DMS 273 (cell line): ENCODE results near the gene NEU2.
"Not testable (repeated sequence)": the region's sequence is repeated elsewhere in the genome, so short reads cannot be mapped to it uniquely, and the experiment has no call there.

Experiments used
- DNase-seq: peaks from one replicate; lab custom pipeline; 2025; ENCODE audit not compliant: unreplicated experiment; lab: John Stamatoyannopoulos, UW

NEU2 gene

GRCh38 chr2:233034091-233034882 is 1.8 kb downstream of the NEU2 start:
- DNase-seq, result no peak

GRCh38 chr2:233035426-233036161 is 3.1 kb downstream of the NEU2 start:
- DNase-seq, result no peak

GRCh38 chr2:233036162-233036838 is 3.8 kb downstream of the NEU2 start:
- DNase-seq, result no peak

- DNase-seq, result no peak
Observed at GRCh38 chr2:233037078-233037477, 4.6 kb downstream of the NEU2 start.

GRCh38 chr2:233039212-233039845 is 6.9 kb downstream of the NEU2 start:
- DNase-seq, result no peak

- DNase-seq, result no peak
Observed at GRCh38 chr2:233039846-233040530, 7.5 kb downstream of the NEU2 start.

GRCh38 chr2:233040571-233040970 is 8.1 kb downstream of the NEU2 start:
- no peak for DNase-seq

GRCh38 chr2:233041722-233042323 is 9.4 kb downstream of the NEU2 start:
- DNase-seq, result no peak

- no peak for DNase-seq
Observed at GRCh38 chr2:233042549-233042948, 10.1 kb downstream of the NEU2 start.

- DNase-seq, result no peak
Observed at GRCh38 chr2:233044974-233045605, 12.6 kb downstream of the NEU2 start.

- no peak for DNase-seq
Observed at GRCh38 chr2:233047206-233047605, 14.7 kb downstream of the NEU2 start.

GRCh38 chr2:233047667-233048066 is 15.2 kb downstream of the NEU2 start:
- no peak for DNase-seq

GRCh38 chr2:233048569-233049193 is 16.2 kb downstream of the NEU2 start:
- DNase-seq, result no peak

GRCh38 chr2:233049194-233049761 is 16.8 kb downstream of the NEU2 start:
- DNase-seq, result no peak

GRCh38 chr2:233051241-233052149 is 19.0 kb downstream of the NEU2 start:
- DNase-seq, result no peak

- DNase-seq, result not testable (repeated sequence)
Observed at GRCh38 chr2:233052517-233052916, 20.0 kb downstream of the NEU2 start.

GRCh38 chr2:233053928-233054784 is 21.7 kb downstream of the NEU2 start:
- DNase-seq, result peak; percentile 76
